GM23338 (cell line): ENCODE results near the gene AQP7. TPM values are rescaled to one million over a fixed set of nuclear protein-coding genes. Genes with fewer than 3 reads are reported as not detected.

ENCODE experiments used
- ATAC-seq: fragments of 200-7000 bp; cut with Tn5 transposase; 3 replicates; pipeline ENCODE4 v1.9.1; 2020
- DNase-seq: peaks from one replicate; pipeline ENCODE4 v3.0.0-alpha.2; 2015; ENCODE audit warnings: low spot score
- H2AFZ ChIP-seq: fragments of 200-600 bp; sonication (generic); 2 replicates; pipeline ENCODE4 v1.8.0; 2016; ENCODE audit warnings: antibody characterized with exemption, mild to moderate bottlenecking, moderate library complexity
- H3F3A ChIP-seq: fragments of 200-600 bp; sonication (generic); replicated peaks from 2 replicates; pipeline ENCODE4 v1.8.0; 2017; ENCODE audit warnings: antibody characterized with exemption, mixed run types, low read depth
- H3K27ac ChIP-seq: fragments of 200-600 bp; sonication (generic); 2 replicates; pipeline ENCODE4 v1.6.1; 2016; ENCODE audit warnings: low read depth
- H3K27me3 ChIP-seq: fragments of 200-600 bp; sonication (generic); 2 replicates; pipeline ENCODE4 v1.8.0; 2016; ENCODE audit warnings: mild to moderate bottlenecking, mixed run types, moderate library complexity; ENCODE audit not compliant: insufficient read depth
- H3K36me3 ChIP-seq: fragments of 200-600 bp; sonication (generic); 2 replicates; pipeline ENCODE4 v1.8.0; 2016; ENCODE audit warnings: mild to moderate bottlenecking; ENCODE audit not compliant: insufficient read depth
- H3K4me1 ChIP-seq: fragments of 200-600 bp; sonication (generic); 2 replicates; pipeline ENCODE4 v1.8.0; 2016; ENCODE audit warnings: mild to moderate bottlenecking, moderate library complexity; ENCODE audit not compliant: insufficient read depth
- H3K4me2 ChIP-seq: fragments of 200-600 bp; sonication (generic); 2 replicates; pipeline ENCODE4 v1.7.1; 2017; ENCODE audit warnings: mixed run types
- H3K4me3 ChIP-seq: fragments of 200-600 bp; sonication (generic); 2 replicates; pipeline ENCODE4 v1.6.1; 2016; ENCODE audit warnings: mixed run types
- H3K79me2 ChIP-seq: fragments of 200-600 bp; sonication (generic); replicated peaks from 2 replicates; pipeline ENCODE4 v1.8.0; 2017; ENCODE audit warnings: mild to moderate bottlenecking; ENCODE audit not compliant: insufficient read depth
- H3K9me2 ChIP-seq: fragments of 200-600 bp; sonication (generic); 2 replicates; pipeline ENCODE4 v1.8.0; 2017; ENCODE audit not compliant: insufficient read depth
- H4K20me1 ChIP-seq: fragments of 200-600 bp; sonication (generic); replicated peaks from 2 replicates; pipeline ENCODE4 v1.8.0; 2017; ENCODE audit warnings: mild to moderate bottlenecking; ENCODE audit not compliant: insufficient read depth
- H3K27ac Mint-ChIP-seq: 2 replicates; pipeline ENCODE4 v1.8.0; 2020; ENCODE audit warnings: inconsistent platforms, mild to moderate bottlenecking, moderate library complexity, mixed read lengths
- H3K27me3 Mint-ChIP-seq: 3 replicates; pipeline ENCODE4 v1.8.0; 2022; ENCODE audit warnings: low read depth, mild to moderate bottlenecking, moderate library complexity, mixed read lengths, inconsistent platforms; ENCODE audit not compliant: insufficient read depth, poor library complexity
- H3K36me3 Mint-ChIP-seq: 3 replicates; pipeline ENCODE4 v1.8.0; 2021; ENCODE audit warnings: low read depth, mild to moderate bottlenecking, inconsistent platforms, moderate library complexity, mixed read lengths
- H3K4me1 Mint-ChIP-seq: 3 replicates; pipeline ENCODE4 v1.8.0; 2020; ENCODE audit warnings: mild to moderate bottlenecking, inconsistent platforms, mixed read lengths
- H3K4me3 Mint-ChIP-seq: 3 replicates; pipeline ENCODE4 v1.8.0; 2021; ENCODE audit warnings: moderate library complexity, mild to moderate bottlenecking, inconsistent platforms, mixed read lengths
- H3K9me3 Mint-ChIP-seq: 3 replicates; pipeline ENCODE4 v1.8.0; 2020; ENCODE audit warnings: moderate library complexity, mild to moderate bottlenecking, inconsistent platforms, mixed read lengths
- CREB1 ChIP-seq: fragments of 250-450 bp; sonication (Bioruptor Pico); IDR thresholded peaks from 2 replicates; pipeline ENCODE4 v1.5.0; 2020; ENCODE audit warnings: low read depth, mild to moderate bottlenecking, moderate library complexity
- EZH2 ChIP-seq: fragments of 200-600 bp; sonication (generic); IDR thresholded peaks from one replicate; pipeline ENCODE4 v1.8.0; 2017; ENCODE audit warnings: antibody characterized with exemption, mild to moderate bottlenecking, low read depth; ENCODE audit not compliant: unreplicated experiment
- EZH2phosphoT487 ChIP-seq: fragments of 200-600 bp; sonication (generic); IDR thresholded peaks from one replicate; pipeline ENCODE4 v1.8.1; 2018; ENCODE audit warnings: antibody characterized with exemption; ENCODE audit not compliant: unreplicated experiment
- JUNB ChIP-seq: IDR thresholded peaks from one replicate; pipeline ENCODE4 v1.6.1; 2016; ENCODE audit warnings: antibody characterized with exemption; ENCODE audit not compliant: unreplicated experiment
- NANOG ChIP-seq: IDR thresholded peaks from 2 replicates; pipeline ENCODE4 v1.6.1; 2016; ENCODE audit warnings: antibody characterized with exemption, borderline replicate concordance
- POLR2AphosphoS5 ChIP-seq: IDR thresholded peaks from 2 replicates; pipeline ENCODE4 v1.6.1; 2016; ENCODE audit warnings: antibody characterized with exemption, low read depth
- STAT1 ChIP-seq: IDR thresholded peaks from one replicate; pipeline ENCODE4 v1.6.1; 2016; ENCODE audit warnings: antibody characterized with exemption; ENCODE audit not compliant: unreplicated experiment
- ZNF114 ChIP-seq: fragments of 250-450 bp; sonication (Bioruptor Pico); IDR thresholded peaks from 2 replicates; pipeline ENCODE4 v1.5.0; 2020; ENCODE audit warnings: mild to moderate bottlenecking, moderate library complexity
- ZNF331 ChIP-seq: fragments of 250-450 bp; sonication (Bioruptor Pico); IDR thresholded peaks from 2 replicates; pipeline ENCODE4 v1.5.0; 2020; ENCODE audit warnings: low read depth, mild to moderate bottlenecking, moderate library complexity
- polyA plus RNA-seq: library from polyadenylated mRNA; unstranded; fragments of >200 nt; fragmentation: Nextera tagmentation; extraction: Ambion mirVana; gene quantifications from 2 replicates; pipeline ENCODE4 v1.2.1, GENCODE V29; 2016
- total RNA-seq: library from RNA; depleted of rRNA; stranded (reverse); fragments of >200 nt; shearing (Covaris generic); gene quantifications from 2 replicates; pipeline ENCODE4 v1.2.3, GENCODE V29; 2014
- TF ChIP-seq, protein P1 (sequence below), 2 experiments: fragments of 200-600 bp in 1 of 2; sonication (generic) in 1 of 2; conservative IDR thresholded peaks; 2 replicates each; pipeline versions ENCODE4 v1.5.1 to v1.6.1; 2016 to 2017; ENCODE audit warnings: antibody characterized with exemption in 2 of 2, low read depth in 2 of 2, mild to moderate bottlenecking in 2 of 2, moderate library complexity in 1 of 2
- TF ChIP-seq, protein P2 (sequence below): fragments of 250-450 bp; sonication (Bioruptor Pico); IDR thresholded peaks from 2 replicates; pipeline ENCODE4 v1.5.0; 2020; ENCODE audit warnings: mild to moderate bottlenecking, moderate library complexity
- TF ChIP-seq, protein P3 (sequence below): IDR thresholded peaks from 2 replicates; pipeline ENCODE4 v1.6.1; 2016; ENCODE audit warnings: antibody characterized with exemption
- TF ChIP-seq, protein P4 (sequence below): IDR thresholded peaks from one replicate; pipeline ENCODE4 v1.6.1; 2018; ENCODE audit warnings: antibody characterized with exemption; ENCODE audit not compliant: unreplicated experiment

Gene AQP7
- total and polyA plus RNA-seq, 2 experiments from 2014 or later, result not detected

DNA sequence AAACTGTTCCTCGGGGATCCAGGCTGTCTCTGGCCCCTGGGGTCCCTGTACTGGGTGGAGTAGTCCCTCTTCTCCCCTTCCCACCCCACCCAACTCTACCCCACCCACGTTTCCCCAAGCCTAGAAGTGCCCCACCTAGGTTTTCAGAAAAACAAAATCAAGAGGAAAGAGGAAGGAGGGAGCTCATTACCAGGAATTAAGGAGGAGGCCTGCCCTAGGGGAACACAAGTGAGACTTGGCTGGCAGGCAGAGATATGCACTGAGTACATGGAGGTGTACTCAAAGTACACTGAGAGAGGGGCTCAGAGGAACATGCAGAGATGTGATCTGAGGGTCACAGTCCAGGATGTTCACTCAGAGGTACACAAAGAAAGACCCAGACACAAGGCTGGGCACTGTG, 34.8 kb upstream of the AQP7 start:
- peaks cover 6% of the 10 kb centered on the region; the same call in 2 of the 3 replicates for H3K4me1 Mint-ChIP-seq
- H4K20me1 ChIP-seq, result no peaks in the 10 kb centered on the region
- ATAC-seq (no peak), DNase-seq (no peak)
- no peak overlapping the region for H3K4me2 ChIP-seq
- H3K27ac ChIP-seq, result no peak overlapping the region
- no peak overlapping the region for H2AFZ ChIP-seq
- H3K36me3 ChIP-seq, result no peaks in the 10 kb centered on the region
- H3K4me3 Mint-ChIP-seq, result no peak overlapping the region
- H3K4me1 ChIP-seq, result peaks cover 3% of the 10 kb centered on the region; the same call in 1 of the 2 replicates
- H3K79me2 ChIP-seq, result no peaks in the 10 kb centered on the region
- peaks cover 12% of the 10 kb centered on the region for H3K27me3 Mint-ChIP-seq
- no peaks in the 10 kb centered on the region for H3F3A ChIP-seq
- no peaks in the 10 kb centered on the region for H3K36me3 Mint-ChIP-seq
- H3K27ac Mint-ChIP-seq, result no peak overlapping the region
- H3K27me3 ChIP-seq, result no peaks in the 10 kb centered on the region
- no peak overlapping the region for H3K4me3 ChIP-seq
- H3K9me2 ChIP-seq, result no peaks in the 10 kb centered on the region
- H3K9me3 Mint-ChIP-seq, result no peaks in the 10 kb centered on the region
- TF ChIP-seq, protein P1, sequence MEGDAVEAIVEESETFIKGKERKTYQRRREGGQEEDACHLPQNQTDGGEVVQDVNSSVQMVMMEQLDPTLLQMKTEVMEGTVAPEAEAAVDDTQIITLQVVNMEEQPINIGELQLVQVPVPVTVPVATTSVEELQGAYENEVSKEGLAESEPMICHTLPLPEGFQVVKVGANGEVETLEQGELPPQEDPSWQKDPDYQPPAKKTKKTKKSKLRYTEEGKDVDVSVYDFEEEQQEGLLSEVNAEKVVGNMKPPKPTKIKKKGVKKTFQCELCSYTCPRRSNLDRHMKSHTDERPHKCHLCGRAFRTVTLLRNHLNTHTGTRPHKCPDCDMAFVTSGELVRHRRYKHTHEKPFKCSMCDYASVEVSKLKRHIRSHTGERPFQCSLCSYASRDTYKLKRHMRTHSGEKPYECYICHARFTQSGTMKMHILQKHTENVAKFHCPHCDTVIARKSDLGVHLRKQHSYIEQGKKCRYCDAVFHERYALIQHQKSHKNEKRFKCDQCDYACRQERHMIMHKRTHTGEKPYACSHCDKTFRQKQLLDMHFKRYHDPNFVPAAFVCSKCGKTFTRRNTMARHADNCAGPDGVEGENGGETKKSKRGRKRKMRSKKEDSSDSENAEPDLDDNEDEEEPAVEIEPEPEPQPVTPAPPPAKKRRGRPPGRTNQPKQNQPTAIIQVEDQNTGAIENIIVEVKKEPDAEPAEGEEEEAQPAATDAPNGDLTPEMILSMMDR (conservative IDR thresholded peaks at IDR 0.05; ENCODE audit: low read depth in 2 of 2), result no peak
- TF ChIP-seq, protein P2, sequence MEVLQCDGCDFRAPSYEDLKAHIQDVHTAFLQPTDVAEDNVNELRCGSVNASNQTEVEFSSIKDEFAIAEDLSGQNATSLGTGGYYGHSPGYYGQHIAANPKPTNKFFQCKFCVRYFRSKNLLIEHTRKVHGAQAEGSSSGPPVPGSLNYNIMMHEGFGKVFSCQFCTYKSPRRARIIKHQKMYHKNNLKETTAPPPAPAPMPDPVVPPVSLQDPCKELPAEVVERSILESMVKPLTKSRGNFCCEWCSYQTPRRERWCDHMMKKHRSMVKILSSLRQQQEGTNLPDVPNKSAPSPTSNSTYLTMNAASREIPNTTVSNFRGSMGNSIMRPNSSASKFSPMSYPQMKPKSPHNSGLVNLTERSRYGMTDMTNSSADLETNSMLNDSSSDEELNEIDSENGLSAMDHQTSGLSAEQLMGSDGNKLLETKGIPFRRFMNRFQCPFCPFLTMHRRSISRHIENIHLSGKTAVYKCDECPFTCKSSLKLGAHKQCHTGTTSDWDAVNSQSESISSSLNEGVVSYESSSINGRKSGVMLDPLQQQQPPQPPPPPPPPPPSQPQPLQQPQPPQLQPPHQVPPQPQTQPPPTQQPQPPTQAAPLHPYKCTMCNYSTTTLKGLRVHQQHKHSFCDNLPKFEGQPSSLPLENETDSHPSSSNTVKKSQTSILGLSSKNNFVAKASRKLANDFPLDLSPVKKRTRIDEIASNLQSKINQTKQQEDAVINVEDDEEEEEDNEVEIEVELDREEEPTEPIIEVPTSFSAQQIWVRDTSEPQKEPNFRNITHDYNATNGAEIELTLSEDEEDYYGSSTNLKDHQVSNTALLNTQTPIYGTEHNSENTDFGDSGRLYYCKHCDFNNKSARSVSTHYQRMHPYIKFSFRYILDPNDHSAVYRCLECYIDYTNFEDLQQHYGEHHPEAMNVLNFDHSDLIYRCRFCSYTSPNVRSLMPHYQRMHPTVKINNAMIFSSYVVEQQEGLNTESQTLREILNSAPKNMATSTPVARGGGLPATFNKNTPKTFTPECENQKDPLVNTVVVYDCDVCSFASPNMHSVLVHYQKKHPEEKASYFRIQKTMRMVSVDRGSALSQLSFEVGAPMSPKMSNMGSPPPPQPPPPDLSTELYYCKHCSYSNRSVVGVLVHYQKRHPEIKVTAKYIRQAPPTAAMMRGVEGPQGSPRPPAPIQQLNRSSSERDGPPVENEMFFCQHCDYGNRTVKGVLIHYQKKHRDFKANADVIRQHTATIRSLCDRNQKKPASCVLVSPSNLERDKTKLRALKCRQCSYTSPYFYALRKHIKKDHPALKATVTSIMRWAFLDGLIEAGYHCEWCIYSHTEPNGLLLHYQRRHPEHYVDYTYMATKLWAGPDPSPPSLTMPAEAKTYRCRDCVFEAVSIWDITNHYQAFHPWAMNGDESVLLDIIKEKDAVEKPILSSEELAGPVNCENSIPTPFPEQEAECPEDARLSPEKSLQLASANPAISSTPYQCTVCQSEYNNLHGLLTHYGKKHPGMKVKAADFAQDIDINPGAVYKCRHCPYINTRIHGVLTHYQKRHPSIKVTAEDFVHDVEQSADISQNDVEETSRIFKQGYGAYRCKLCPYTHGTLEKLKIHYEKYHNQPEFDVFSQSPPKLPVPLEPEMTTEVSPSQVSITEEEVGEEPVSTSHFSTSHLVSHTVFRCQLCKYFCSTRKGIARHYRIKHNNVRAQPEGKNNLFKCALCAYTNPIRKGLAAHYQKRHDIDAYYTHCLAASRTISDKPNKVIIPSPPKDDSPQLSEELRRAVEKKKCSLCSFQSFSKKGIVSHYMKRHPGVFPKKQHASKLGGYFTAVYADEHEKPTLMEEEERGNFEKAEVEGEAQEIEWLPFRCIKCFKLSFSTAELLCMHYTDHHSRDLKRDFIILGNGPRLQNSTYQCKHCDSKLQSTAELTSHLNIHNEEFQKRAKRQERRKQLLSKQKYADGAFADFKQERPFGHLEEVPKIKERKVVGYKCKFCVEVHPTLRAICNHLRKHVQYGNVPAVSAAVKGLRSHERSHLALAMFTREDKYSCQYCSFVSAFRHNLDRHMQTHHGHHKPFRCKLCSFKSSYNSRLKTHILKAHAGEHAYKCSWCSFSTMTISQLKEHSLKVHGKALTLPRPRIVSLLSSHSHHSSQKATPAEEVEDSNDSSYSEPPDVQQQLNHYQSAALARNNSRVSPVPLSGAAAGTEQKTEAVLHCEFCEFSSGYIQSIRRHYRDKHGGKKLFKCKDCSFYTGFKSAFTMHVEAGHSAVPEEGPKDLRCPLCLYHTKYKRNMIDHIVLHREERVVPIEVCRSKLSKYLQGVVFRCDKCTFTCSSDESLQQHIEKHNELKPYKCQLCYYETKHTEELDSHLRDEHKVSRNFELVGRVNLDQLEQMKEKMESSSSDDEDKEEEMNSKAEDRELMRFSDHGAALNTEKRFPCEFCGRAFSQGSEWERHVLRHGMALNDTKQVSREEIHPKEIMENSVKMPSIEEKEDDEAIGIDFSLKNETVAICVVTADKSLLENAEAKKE, result no peak
- no peak for TF ChIP-seq EZH2
- TF ChIP-seq, protein P3, sequence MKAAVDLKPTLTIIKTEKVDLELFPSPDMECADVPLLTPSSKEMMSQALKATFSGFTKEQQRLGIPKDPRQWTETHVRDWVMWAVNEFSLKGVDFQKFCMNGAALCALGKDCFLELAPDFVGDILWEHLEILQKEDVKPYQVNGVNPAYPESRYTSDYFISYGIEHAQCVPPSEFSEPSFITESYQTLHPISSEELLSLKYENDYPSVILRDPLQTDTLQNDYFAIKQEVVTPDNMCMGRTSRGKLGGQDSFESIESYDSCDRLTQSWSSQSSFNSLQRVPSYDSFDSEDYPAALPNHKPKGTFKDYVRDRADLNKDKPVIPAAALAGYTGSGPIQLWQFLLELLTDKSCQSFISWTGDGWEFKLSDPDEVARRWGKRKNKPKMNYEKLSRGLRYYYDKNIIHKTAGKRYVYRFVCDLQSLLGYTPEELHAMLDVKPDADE, result no peak
- TF ChIP-seq POLR2AphosphoS5, result no peak
- no peak for TF ChIP-seq NANOG
- TF ChIP-seq, protein P4, sequence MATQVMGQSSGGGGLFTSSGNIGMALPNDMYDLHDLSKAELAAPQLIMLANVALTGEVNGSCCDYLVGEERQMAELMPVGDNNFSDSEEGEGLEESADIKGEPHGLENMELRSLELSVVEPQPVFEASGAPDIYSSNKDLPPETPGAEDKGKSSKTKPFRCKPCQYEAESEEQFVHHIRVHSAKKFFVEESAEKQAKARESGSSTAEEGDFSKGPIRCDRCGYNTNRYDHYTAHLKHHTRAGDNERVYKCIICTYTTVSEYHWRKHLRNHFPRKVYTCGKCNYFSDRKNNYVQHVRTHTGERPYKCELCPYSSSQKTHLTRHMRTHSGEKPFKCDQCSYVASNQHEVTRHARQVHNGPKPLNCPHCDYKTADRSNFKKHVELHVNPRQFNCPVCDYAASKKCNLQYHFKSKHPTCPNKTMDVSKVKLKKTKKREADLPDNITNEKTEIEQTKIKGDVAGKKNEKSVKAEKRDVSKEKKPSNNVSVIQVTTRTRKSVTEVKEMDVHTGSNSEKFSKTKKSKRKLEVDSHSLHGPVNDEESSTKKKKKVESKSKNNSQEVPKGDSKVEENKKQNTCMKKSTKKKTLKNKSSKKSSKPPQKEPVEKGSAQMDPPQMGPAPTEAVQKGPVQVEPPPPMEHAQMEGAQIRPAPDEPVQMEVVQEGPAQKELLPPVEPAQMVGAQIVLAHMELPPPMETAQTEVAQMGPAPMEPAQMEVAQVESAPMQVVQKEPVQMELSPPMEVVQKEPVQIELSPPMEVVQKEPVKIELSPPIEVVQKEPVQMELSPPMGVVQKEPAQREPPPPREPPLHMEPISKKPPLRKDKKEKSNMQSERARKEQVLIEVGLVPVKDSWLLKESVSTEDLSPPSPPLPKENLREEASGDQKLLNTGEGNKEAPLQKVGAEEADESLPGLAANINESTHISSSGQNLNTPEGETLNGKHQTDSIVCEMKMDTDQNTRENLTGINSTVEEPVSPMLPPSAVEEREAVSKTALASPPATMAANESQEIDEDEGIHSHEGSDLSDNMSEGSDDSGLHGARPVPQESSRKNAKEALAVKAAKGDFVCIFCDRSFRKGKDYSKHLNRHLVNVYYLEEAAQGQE, result no peak
- no peak for TF ChIP-seq STAT1
- TF ChIP-seq EZH2phosphoT487, result no peak
- TF ChIP-seq ZNF114 (CRISPR knock-in tag), result no peak
- no peak for TF ChIP-seq JUNB
- no peak for TF ChIP-seq ZNF331 (CRISPR knock-in tag)
- TF ChIP-seq CREB1 (CRISPR knock-in tag), result no peak
